Muscle layer of colon (tissue), 2 donors: Measurements from ENCODE around the gene MOV10L1.
"Not testable (repeated sequence)": the region's sequence is repeated elsewhere in the genome, so short reads cannot be mapped to it uniquely, and the experiment has no call there.

Source experiments
- H3K27ac ChIP-seq: one replicate; pipeline ENCODE4 v1.7.0; 2013; ENCODE audit warnings: low read depth, mild to moderate bottlenecking, low read length, moderate library complexity
- H3K27me3 ChIP-seq, 2 donors: one replicate each; pipeline ENCODE4 v1.7.0; 2013; ENCODE audit warnings: low read length in 2 of 2, mild to moderate bottlenecking in 2 of 2; ENCODE audit not compliant: insufficient read depth in 2 of 2, control insufficient read depth in 1 of 2
- H3K36me3 ChIP-seq: one replicate; pipeline ENCODE4 v1.7.0; 2013; ENCODE audit warnings: mild to moderate bottlenecking, low read length; ENCODE audit not compliant: insufficient read depth
- H3K4me1 ChIP-seq: one replicate; pipeline ENCODE4 v1.7.0; 2013; ENCODE audit warnings: mild to moderate bottlenecking, low read length; ENCODE audit not compliant: insufficient read depth
- H3K4me3 ChIP-seq, 2 donors: one replicate each; pipeline ENCODE4 v1.7.0; 2013; ENCODE audit warnings: low read length in 2 of 2, low read depth in 1 of 2, mild to moderate bottlenecking in 1 of 2, moderate library complexity in 1 of 2
- H3K9ac ChIP-seq: one replicate; pipeline ENCODE4 v1.7.0; 2013; ENCODE audit warnings: low read length
- H3K9me3 ChIP-seq: one replicate; pipeline ENCODE4 v1.7.0; 2013; ENCODE audit warnings: mild to moderate bottlenecking, low read length
- donor health status: abdominal sarcoma.
- donor health status: Adenocarcinoma of cecum.

MOV10L1 gene

GRCh38 chr22:50146439-50147238 is 56.8 kb downstream of the MOV10L1 start:
- no peaks in the 10 kb centered on the region for H3K4me1 ChIP-seq
- H3K27me3 ChIP-seq, result no peaks in the 10 kb centered on the region
- H3K9me3 ChIP-seq, result no peaks in the 10 kb centered on the region
- H3K9ac ChIP-seq, result no peak overlapping the region
- no peak overlapping the region for H3K4me3 ChIP-seq
- no peak overlapping the region for H3K27ac ChIP-seq
- H3K36me3 ChIP-seq, result no peaks in the 10 kb centered on the region

GRCh38 chr22:50147258-50148165 is 57.7 kb downstream of the MOV10L1 start:
- H3K36me3 ChIP-seq, H3K27me3 ChIP-seq, H3K4me1 ChIP-seq, H3K27ac ChIP-seq, H3K9me3 ChIP-seq, H3K4me3 ChIP-seq, H3K9ac ChIP-seq: not testable (repeated sequence)

GRCh38 chr22:50148166-50148500 is 58.3 kb downstream of the MOV10L1 start:
- Histone ChIP-seq H3K9me3 (no peaks in the 10 kb centered on the region), H3K4me1 (no peaks in the 10 kb centered on the region), H3K36me3 (no peaks in the 10 kb centered on the region), H3K27me3 (no peaks in the 10 kb centered on the region), H3K27ac (no peak overlapping the region), H3K4me3 (no peak overlapping the region), H3K9ac (no peak overlapping the region)

- Histone ChIP-seq H3K27ac (no peak overlapping the region), H3K4me1 (no peaks in the 10 kb centered on the region), H3K9me3 (no peaks in the 10 kb centered on the region), H3K4me3 (no peak overlapping the region), H3K36me3 (no peaks in the 10 kb centered on the region), H3K27me3 (no peaks in the 10 kb centered on the region), H3K9ac (no peak overlapping the region)
Measured at GRCh38 chr22:50148991-50149721, 59.4 kb downstream of the MOV10L1 start.

GRCh38 chr22:50150161-50151129 is 60.6 kb downstream of the MOV10L1 start:
- no peaks in the 10 kb centered on the region for H3K36me3 ChIP-seq
- H3K9ac ChIP-seq, result no peak overlapping the region
- no peaks in the 10 kb centered on the region for H3K27me3 ChIP-seq
- H3K4me1 ChIP-seq, result no peaks in the 10 kb centered on the region
- no peak overlapping the region for H3K4me3 ChIP-seq
- H3K27ac ChIP-seq, result no peak overlapping the region
- no peaks in the 10 kb centered on the region for H3K9me3 ChIP-seq

GRCh38 chr22:50151571-50152537 is 62.0 kb downstream of the MOV10L1 start:
- Histone ChIP-seq H3K9me3 (no peaks in the 10 kb centered on the region), H3K36me3 (no peaks in the 10 kb centered on the region), H3K27ac (no peak overlapping the region), H3K9ac (no peak overlapping the region), H3K4me1 (no peaks in the 10 kb centered on the region), H3K27me3 (no peaks in the 10 kb centered on the region), H3K4me3 (no peak overlapping the region)

GRCh38 chr22:50153056-50153755 is 63.4 kb downstream of the MOV10L1 start:
- Histone ChIP-seq H3K36me3 (no peaks in the 10 kb centered on the region), H3K4me1 (no peaks in the 10 kb centered on the region), H3K9ac (no peak overlapping the region), H3K27ac (no peak overlapping the region), H3K27me3 (no peaks in the 10 kb centered on the region), H3K4me3 (no peak overlapping the region), H3K9me3 (no peaks in the 10 kb centered on the region)

GRCh38 chr22:50153756-50154140 is 63.9 kb downstream of the MOV10L1 start:
- Histone ChIP-seq H3K36me3 (no peaks in the 10 kb centered on the region), H3K27ac (no peak overlapping the region), H3K9ac (no peak overlapping the region), H3K27me3 (no peaks in the 10 kb centered on the region), H3K4me1 (no peaks in the 10 kb centered on the region), H3K9me3 (no peaks in the 10 kb centered on the region), H3K4me3 (no peak overlapping the region)

- no peak overlapping the region for H3K27ac ChIP-seq
- no peak overlapping the region for H3K4me3 ChIP-seq
- H3K9ac ChIP-seq, result no peak overlapping the region
Measured at GRCh38 chr22:50157709-50158375, 68.0 kb downstream of the MOV10L1 start.

More at GRCh38 chr22:50157709-50158375, 68.0 kb downstream of the MOV10L1 start:
- H3K36me3 ChIP-seq, result no peaks in the 10 kb centered on the region
- no peaks in the 10 kb centered on the region for H3K4me1 ChIP-seq
- no peaks in the 10 kb centered on the region for H3K27me3 ChIP-seq
- no peaks in the 10 kb centered on the region for H3K9me3 ChIP-seq
